ENCODE data around the gene SRGAP3.

Gene SRGAP3

GRCh38 chr3:9238721-9239295 lies 10.6 kb downstream of the SRGAP3 start:
- in situ Hi-C loops (cut with MboI; ENCODE audit: low pct_unique_long_range_greater_than_20kb, low sequenced_read_pairs, unreplicated experiment), result no loop called here
- TF ChIP-seq CTCF (IDR thresholded peaks at IDR 0.05; ENCODE audit: extremely low read depth, insufficient read depth, missing control alignments), result no peak
- DNase-seq (ENCODE audit: low spot score), result no peak

GRCh38 chr3:9238276-9238675 lies 11.2 kb downstream of the SRGAP3 start:
- no peak for DNase-seq (ENCODE audit: low spot score)
- in situ Hi-C loops (cut with MboI; ENCODE audit: low pct_unique_long_range_greater_than_20kb, low sequenced_read_pairs, unreplicated experiment), result no loop called here
- no peak for TF ChIP-seq CTCF (IDR thresholded peaks at IDR 0.05; ENCODE audit: extremely low read depth, insufficient read depth, missing control alignments)

- DNase-seq (ENCODE audit: low spot score), result no peak
- TF ChIP-seq CTCF (IDR thresholded peaks at IDR 0.05; ENCODE audit: extremely low read depth, insufficient read depth, missing control alignments), result no peak
- in situ Hi-C loops (cut with MboI; ENCODE audit: low pct_unique_long_range_greater_than_20kb, low sequenced_read_pairs, unreplicated experiment), result no loop called here
Measured at GRCh38 chr3:9233814-9234600, 15.4 kb downstream of the SRGAP3 start.

- in situ Hi-C loops (cut with MboI; ENCODE audit: low pct_unique_long_range_greater_than_20kb, low sequenced_read_pairs, unreplicated experiment), result no loop called here
- no peak for TF ChIP-seq CTCF (IDR thresholded peaks at IDR 0.05; ENCODE audit: extremely low read depth, insufficient read depth, missing control alignments)
Measured at GRCh38 chr3:9233101-9233500, 16.3 kb downstream of the SRGAP3 start.

GRCh38 chr3:9231937-9232336 lies 17.5 kb downstream of the SRGAP3 start:
- no peak for TF ChIP-seq CTCF (IDR thresholded peaks at IDR 0.05; ENCODE audit: extremely low read depth, insufficient read depth, missing control alignments)
- DNase-seq (ENCODE audit: low spot score), result no peak
- in situ Hi-C loops (cut with MboI; ENCODE audit: low pct_unique_long_range_greater_than_20kb, low sequenced_read_pairs, unreplicated experiment), result no loop called here

More at GRCh38 chr3:9233101-9233500, 16.3 kb downstream of the SRGAP3 start:
- no peak for DNase-seq (ENCODE audit: low spot score)

GRCh38 chr3:9231471-9231870 lies 18.0 kb downstream of the SRGAP3 start:
- DNase-seq (ENCODE audit: low spot score), result no peak
- in situ Hi-C loops (cut with MboI; ENCODE audit: low pct_unique_long_range_greater_than_20kb, low sequenced_read_pairs, unreplicated experiment), result no loop called here
- TF ChIP-seq CTCF (IDR thresholded peaks at IDR 0.05; ENCODE audit: extremely low read depth, insufficient read depth, missing control alignments), result no peak
